Left colon (tissue), 2 donors: Measurements from ENCODE around the gene CAMKMT. TPM values are rescaled to one million over a fixed set of nuclear protein-coding genes. Genes with fewer than 3 reads are reported as not detected.

ENCODE experiments used
- ATAC-seq: fragments of 200-7000 bp; cut with Tn5 transposase; one replicate; pipeline ENCODE4 v1.9.1; 2020; ENCODE audit warnings: mild to moderate bottlenecking, moderate library complexity
- DNase-seq, 2 donors: peaks; one replicate each; pipeline ENCODE4 v3.0.0-alpha.2; 2020
- intact Hi-C, 2 donors: fragments of 100-400 bp; cut with DNase I in 1 of 2; cut with micrococcal nuclease in 1 of 2; formaldehyde crosslinking; loops; one replicate each; pipeline versions ENCODE4 v1.11.2 to v1.14.0; 2022; cut with DNase I, micrococcal nuclease
- total RNA-seq, 2 donors: library from RNA; stranded (reverse); fragmentation: NEBNext Ultra II Directional; extraction: Animal tissue kit (Norgen Biotek cat#: 25700); gene quantifications; one replicate each; pipeline ENCODE4 v1.2.1, GENCODE V29; 2021
- donor health status: DM: no; HTN: no; CAD: no.
- donor health status: DM: yes; HTN: yes; CAD: no.

The CAMKMT gene
- total RNA-seq, 2 donors from 2014 or later = 9.3 to 14.3 TPM

GRCh38 chr2:44429034-44429433 is 67.3 kb downstream of the CAMKMT start:
- DNase-seq = no peak
- intact Hi-C loops = no loop called here
- ATAC-seq = no peak

GRCh38 chr2:44430342-44430741 is 68.6 kb downstream of the CAMKMT start:
- intact Hi-C loops = no loop called here
- ATAC-seq = no peak

GRCh38 chr2:44433895-44434294 is 72.1 kb downstream of the CAMKMT start:
- ATAC-seq = no peak
- intact Hi-C loops = no loop called here
- no peak for DNase-seq

More at GRCh38 chr2:44430342-44430741, 68.6 kb downstream of the CAMKMT start:
- DNase-seq = no peak

GRCh38 chr2:44441200-44441599 is 79.5 kb downstream of the CAMKMT start:
- intact Hi-C loops = no loop called here
- ATAC-seq (no peak), DNase-seq (no peak)

- no peak for DNase-seq
- intact Hi-C loops = no loop called here
- ATAC-seq = no peak
Observed at GRCh38 chr2:44442019-44442418, 80.3 kb downstream of the CAMKMT start.

- DNase-seq = no peak
- no peak for ATAC-seq
- intact Hi-C loops = no loop called here
Observed at GRCh38 chr2:44443517-44443916, 81.8 kb downstream of the CAMKMT start.

GRCh38 chr2:44444881-44445280 is 83.1 kb downstream of the CAMKMT start:
- DNase-seq (no peak), ATAC-seq (no peak)
- intact Hi-C loops = no loop called here

- DNase-seq = no peak
- ATAC-seq = no peak
- intact Hi-C loops = no loop called here
Observed at GRCh38 chr2:44448860-44449527, 87.2 kb downstream of the CAMKMT start.

GRCh38 chr2:44450082-44450481 is 88.3 kb downstream of the CAMKMT start:
- ATAC-seq (no peak), DNase-seq (no peak)
- intact Hi-C loops = no loop called here

- intact Hi-C loops = no loop called here
- ATAC-seq = no peak
- DNase-seq = no peak
Observed at GRCh38 chr2:44450806-44451205, 89.1 kb downstream of the CAMKMT start.

- ATAC-seq = no peak
- DNase-seq = no peak
- intact Hi-C loops = no loop called here
Observed at GRCh38 chr2:44452069-44452583, 90.4 kb downstream of the CAMKMT start.

GRCh38 chr2:44453259-44453658 is 91.5 kb downstream of the CAMKMT start:
- no peak for ATAC-seq
- intact Hi-C loops = no loop called here
- DNase-seq = no peak

GRCh38 chr2:44455877-44456276 is 94.1 kb downstream of the CAMKMT start:
- intact Hi-C loops = no loop called here
- DNase-seq = no peak
- ATAC-seq = no peak

GRCh38 chr2:44456946-44457345 is 95.2 kb downstream of the CAMKMT start:
- DNase-seq (no peak), ATAC-seq (no peak)
- intact Hi-C loops = no loop called here

- no peak for ATAC-seq
- DNase-seq = no peak
- intact Hi-C loops = no loop called here
Observed at GRCh38 chr2:44459739-44460138, 98.0 kb downstream of the CAMKMT start.

GRCh38 chr2:44462934-44463849 is 101.4 kb downstream of the CAMKMT start:
- intact Hi-C loops = no loop called here
- DNase-seq (no peak), ATAC-seq (no peak)

- DNase-seq (no peak), ATAC-seq (no peak)
- intact Hi-C loops = no loop called here
Observed at GRCh38 chr2:44464437-44464836, 102.7 kb downstream of the CAMKMT start.

GRCh38 chr2:44470151-44470550 is 108.4 kb downstream of the CAMKMT start:
- intact Hi-C loops = no loop called here
- DNase-seq (no peak), ATAC-seq (no peak)

GRCh38 chr2:44477657-44478414 is 116.1 kb downstream of the CAMKMT start:
- intact Hi-C loops = loop anchor here in 1 of 2 donors (5.0 kb wide), 1 partner anchor 479 kb away; no protein-coding TSS in a partner anchor
- ATAC-seq = no peak
- DNase-seq = no peak
